Activated CD4-positive, alpha-beta T cell treated with anti-CD3 and anti-CD28 coated beads, Interleukin-2, amount 50 U/mL, for 16 hours (primary cell): Measurements from ENCODE around the gene TBCD.

ENCODE experiments used
- DNase-seq: peaks from one replicate; pipeline ENCODE4 v3.0.0-alpha.2; 2020

Gene TBCD

GRCh38 chr17:82927661-82928601, 176.1 kb downstream of the TBCD start:
- DNase-seq = no peak

- no peak for DNase-seq
These were observed 177.3 kb downstream of the TBCD start for GRCh38 chr17:82929011-82929622.

GRCh38 chr17:82929676-82930042, 177.8 kb downstream of the TBCD start:
- no peak for DNase-seq

- no peak for DNase-seq
These were observed 178.4 kb downstream of the TBCD start for GRCh38 chr17:82930043-82930923.

GRCh38 chr17:82930924-82931698, 179.2 kb downstream of the TBCD start:
- DNase-seq = no peak

GRCh38 chr17:82931699-82932517, 180.0 kb downstream of the TBCD start:
- DNase-seq = no peak

- no peak for DNase-seq
These were observed 180.8 kb downstream of the TBCD start for GRCh38 chr17:82932518-82933310.

GRCh38 chr17:82933911-82934310, 182.0 kb downstream of the TBCD start:
- no peak for DNase-seq

- no peak for DNase-seq
These were observed 184.3 kb downstream of the TBCD start for GRCh38 chr17:82935966-82936767.

GRCh38 chr17:82936768-82937171, 184.9 kb downstream of the TBCD start:
- no peak for DNase-seq

- no peak for DNase-seq
These were observed 185.8 kb downstream of the TBCD start for GRCh38 chr17:82937411-82938371.

GRCh38 chr17:82938486-82938872, 186.6 kb downstream of the TBCD start:
- DNase-seq = no peak

- DNase-seq = no peak
These were observed 187.2 kb downstream of the TBCD start for GRCh38 chr17:82938873-82939620.

GRCh38 chr17:82939621-82940135, 187.8 kb downstream of the TBCD start:
- DNase-seq = no peak

GRCh38 chr17:82940226-82941020, 188.6 kb downstream of the TBCD start:
- DNase-seq = no peak
